NCI-H524 treated with DMSO at 0.1 percent for 48 hours (cell line): ENCODE measurements around the gene P2RX6.
"Not testable (repeated sequence)": the region's sequence is repeated elsewhere in the genome, so short reads cannot be mapped to it uniquely, and the experiment has no call there.

Experiments used
- DNase-seq: peaks from one replicate; lab custom pipeline; 2025; lab: John Stamatoyannopoulos, UW

The P2RX6 gene

DNA sequence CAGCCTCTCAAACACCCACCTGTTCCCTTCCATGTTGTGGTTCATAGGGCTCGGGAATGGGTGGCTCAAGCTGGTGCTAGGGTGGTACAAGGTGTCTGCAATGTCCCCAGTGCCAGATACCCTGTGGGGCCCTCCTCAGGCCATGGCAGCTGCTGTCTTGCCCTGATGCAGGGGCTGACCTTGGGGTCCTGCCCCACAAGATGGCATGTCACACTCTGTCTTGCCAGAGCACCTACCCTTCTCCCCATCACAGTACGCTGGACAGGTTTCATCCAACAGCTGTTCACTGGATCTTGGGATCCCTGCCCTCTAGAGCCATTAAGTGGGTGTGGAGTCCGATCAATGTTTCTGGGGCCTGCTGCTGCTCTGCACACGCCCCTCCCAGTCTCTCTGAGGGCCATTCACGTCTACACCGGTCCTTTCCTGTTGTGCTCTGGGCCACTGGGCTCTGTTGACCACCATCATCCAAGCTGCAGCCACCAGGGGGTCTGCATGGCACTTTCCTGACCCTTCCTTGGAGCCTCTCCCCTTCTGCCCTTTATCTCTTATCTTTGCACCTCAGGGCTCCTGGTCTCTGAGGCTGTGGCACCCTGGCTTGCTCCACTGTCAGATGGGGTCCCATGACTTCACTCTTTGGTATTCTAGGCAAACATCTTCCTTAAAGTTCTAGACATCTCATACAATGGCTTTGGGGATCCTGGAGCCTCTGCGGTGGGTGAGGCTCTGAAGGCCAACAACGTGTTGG lies 37.9 kb downstream of the P2RX6 start:
- DNase-seq = no peak

DNA sequence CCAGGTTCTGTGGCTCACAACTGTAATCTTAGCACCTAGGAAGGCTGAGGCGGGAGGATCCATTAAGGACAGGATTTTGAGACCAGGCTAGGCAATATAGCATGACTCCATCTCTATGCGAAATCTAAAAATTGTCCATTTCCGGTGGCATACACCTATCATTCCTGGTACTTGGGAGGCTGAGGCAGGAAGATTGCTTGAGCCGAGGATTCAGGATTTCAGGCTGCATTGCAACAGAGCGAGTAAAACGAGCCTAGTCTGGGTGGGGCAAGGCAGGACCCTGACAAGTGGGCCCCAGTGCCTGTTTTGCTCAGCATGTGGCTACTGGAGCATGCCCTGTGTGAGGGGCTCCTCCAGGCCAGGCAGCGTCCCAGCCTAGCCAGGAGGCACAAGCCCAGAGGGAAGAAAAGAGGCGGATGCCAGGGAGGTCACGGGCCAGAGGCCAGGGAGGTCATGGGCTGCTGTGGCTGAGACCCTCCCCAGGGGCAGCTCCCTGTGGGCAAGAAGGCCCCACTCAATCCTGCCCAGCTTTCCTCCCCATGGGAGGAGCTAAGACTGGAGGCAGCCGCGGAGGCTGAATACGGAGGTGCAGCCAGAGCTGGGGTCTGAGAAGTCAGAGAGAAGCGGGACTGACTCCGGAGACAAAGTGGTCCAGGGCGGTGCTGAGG lies 39.2 kb downstream of the P2RX6 start:
- no peak for DNase-seq

DNA sequence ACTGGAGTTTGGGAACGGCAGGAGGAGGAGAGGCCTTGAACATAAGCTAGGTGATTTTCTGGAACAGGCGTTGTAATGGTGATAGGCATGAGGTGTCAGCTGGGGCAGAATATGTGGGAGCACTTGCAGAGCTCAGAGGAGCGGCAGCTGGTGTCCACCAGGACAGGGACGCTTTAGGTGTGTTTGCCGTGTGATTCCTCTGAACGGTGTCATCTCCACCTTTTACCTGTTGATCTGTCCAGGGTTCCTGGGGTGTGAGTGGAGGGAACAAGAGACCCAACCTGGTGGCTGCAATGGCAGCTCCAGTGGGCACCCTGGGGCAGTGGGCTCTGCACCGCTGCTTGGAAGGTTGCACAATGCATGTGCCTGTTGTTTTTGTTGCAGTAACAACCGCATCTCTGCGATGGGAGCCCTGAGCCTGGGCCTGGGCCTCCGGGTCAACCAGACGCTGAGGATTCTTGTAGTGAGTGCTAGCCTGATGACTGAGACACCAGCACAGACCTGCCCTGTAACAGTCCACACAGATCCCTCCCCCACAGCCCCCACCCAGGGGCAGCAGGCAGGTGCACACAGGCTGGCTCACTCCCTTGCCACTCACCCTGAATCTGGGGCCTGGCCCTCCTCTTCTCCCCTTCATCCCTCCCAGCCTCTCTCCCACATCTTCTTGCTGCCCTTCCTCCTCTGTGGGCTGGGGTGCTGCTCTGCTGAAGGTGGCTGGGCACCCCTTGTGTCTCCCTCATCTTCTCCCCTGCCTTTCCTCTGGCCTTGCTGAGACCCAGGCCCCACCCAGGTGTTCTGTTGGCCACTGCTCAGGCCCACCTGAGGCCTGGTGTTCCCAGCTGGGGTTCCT lies 40.0 kb downstream of the P2RX6 start:
- DNase-seq = no peak

DNA sequence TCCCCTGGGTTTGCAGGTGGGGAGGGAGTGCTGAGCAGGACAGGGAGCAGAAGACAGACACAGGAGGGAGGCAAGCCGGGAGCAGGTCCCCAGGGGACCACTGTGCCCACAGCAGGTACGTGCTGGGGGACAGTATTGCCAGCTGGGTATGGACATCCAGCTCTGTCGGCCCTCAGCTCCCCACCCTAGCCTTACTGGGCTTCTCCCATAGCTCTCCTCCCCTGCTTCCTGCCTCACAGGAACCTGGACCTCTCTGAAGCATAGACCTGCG lies 40.5 kb downstream of the P2RX6 start:
- DNase-seq = no peak

DNA sequence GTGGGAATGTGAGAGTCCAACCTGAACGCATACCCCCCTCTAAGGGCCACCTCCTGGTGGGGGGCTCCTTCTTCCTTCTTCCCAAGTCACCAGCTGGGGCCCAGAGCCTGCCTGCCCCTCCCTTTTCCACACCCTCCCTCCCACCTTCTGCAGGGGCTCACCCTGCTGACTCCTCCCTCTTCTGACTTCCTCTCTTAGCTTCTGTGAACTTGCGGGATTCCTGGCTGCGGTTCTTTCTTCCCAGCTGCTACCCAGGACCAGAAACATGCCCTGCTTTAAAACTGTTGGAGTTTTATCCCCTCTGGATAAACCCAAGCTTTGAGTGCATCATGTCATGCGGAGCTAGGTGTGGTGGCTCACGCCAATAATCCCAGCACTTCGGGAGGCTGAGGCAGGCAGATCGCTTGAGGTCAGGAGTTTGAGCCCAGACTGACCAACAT lies 40.9 kb downstream of the P2RX6 start:
- DNase-seq = no peak

DNA sequence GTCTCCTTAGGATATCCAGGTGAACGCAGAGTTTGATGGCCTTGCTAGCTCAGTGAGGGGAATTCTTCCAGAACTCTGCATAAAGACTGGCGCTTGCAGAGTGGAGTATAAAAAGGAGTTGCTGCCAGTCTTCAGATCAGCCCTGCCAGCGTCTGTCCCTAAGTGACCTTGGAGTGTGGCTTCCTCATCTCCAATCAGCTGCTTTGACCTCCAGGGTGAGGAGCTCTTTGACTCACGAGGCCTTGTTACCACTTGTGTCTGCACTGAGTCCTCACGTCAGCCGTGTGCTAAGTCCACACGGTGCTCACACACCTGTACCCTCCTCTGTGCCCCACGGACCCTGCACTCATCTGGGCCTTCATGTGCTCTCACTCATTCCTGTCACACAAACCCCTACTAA lies 45.4 kb downstream of the P2RX6 start:
- DNase-seq = not testable (repeated sequence)

DNA sequence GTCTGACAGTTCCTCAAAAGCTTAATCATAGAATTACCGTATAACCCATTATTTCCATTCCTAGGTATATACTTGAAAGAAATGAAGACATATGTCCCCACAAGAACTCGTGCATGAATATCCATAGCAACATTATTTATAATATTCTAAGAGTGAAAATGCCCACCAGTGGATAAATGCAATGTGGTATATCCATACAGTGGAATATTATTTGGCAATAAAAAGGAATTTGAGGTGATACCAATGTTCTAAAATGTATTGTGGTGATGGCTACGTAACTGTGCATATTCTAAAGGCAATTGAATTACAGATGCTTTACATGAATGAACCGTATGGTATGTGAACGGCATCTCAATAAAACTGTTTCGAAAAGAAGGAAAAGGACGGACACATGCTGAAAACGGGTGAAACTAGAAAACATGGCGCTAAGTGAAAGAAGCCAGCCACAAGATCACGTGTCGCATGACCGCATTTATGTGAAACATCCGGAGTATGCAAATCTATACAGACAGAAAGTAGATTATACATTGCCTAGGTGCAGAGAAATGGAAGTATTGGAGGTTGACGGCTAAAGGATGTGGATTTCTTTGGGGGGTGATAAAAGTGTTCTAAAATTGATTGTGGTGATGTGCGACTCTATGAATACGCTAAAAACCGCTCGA lies 46.8 kb downstream of the P2RX6 start:
- DNase-seq = not testable (repeated sequence)

DNA sequence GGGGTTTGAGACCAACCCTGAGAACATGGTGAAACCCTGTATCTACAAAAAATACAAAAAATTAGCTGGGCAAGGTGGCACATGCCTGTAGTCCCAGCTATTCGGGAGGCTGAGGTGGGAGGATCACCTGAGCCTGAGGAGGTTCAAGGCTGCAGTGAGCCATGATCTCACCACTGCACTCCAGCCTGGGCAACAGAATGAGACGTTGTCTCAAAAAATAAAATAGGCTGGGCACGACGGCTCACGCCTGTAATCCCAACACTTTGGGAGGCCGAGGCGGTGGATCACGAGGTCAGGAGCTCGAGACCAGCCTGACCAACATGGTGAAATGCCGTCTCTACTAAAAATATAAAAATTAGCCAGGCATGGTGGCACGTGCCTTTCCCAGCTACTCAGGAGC lies 49.5 kb downstream of the P2RX6 start:
- DNase-seq = not testable (repeated sequence)

DNA sequence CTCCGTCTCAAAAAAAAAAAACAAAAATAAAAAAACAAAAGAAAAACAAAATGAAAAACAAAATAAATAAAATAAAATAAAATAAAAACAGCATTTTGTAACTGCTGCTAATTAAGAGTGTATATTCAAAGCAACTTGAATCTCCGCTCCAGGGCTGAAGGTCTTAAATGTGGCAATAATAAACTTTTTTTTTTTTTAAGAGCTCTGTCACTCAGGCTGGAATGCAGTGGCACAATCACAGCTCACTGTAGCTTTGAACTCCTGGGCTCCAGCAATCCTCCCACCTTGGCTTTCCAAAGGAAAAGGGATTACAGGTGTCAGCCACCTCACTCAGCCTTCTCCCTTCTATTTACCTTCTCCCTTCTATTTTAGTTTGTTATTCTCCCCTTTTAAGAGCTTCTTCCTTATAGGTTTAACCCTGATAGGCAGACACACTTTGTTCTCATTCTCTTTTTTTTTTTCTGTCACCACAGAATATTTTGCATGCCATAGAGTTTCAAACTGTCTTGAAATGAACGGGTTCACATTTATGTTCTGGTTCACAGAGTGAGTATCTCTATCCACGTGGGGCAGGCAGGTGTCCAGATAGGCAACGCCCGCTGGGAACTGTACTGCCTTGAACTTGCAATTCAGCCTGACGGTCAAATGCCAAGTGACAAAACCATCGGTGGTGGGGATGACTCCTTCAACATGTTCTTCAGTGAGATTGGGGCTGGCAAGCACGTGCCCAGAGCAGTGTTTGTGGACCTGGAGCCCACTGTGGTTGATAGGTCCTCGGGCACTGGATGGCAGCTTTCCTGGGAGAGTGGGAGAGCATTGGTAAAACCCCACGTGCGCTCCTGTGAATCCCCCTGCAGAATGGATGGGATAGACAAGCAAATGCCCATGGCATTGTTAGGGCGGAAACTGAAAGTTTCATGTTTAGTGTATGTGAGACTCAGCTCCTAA lies 50.2 kb downstream of the P2RX6 start:
- DNase-seq = no peak

DNA sequence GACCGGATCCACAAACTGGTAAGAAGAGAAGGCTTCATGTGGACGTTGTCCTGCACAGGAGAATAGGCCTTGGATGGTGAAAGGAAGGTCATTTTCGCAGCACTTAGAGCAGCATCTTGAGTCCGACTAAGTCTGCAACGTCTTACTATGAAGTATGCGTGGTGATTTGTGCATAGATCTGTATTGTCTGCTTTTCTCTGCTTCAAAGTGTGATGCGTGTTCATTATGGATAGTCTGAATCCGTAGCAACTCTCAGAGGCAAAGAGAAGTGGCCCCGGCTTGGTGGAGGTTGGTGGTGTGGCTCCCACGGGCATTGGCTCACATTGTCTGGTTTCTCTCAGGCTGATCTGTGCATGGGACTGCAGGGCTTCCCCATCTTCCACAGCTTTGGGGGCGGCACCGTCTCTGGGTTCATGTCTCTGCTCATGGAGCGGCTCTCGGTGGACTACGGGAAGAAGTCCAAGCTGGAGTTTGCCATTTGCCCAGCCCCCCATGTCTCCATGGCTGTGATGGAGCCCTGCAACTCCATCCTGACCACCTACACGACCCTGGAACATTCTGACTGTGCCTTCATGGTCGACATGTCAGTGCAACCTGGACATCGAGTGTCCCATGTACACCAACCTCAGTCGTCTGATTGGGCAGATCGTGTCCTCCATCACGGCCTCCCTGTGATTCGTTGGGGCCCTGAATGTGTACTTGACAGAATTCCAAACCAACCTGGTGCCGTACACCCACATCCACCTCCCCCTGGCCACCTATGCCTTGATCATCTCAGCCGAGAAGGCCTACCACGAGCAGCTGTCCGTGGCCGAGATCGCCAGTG lies 52.3 kb downstream of the P2RX6 start:
- DNase-seq = no peak

DNA sequence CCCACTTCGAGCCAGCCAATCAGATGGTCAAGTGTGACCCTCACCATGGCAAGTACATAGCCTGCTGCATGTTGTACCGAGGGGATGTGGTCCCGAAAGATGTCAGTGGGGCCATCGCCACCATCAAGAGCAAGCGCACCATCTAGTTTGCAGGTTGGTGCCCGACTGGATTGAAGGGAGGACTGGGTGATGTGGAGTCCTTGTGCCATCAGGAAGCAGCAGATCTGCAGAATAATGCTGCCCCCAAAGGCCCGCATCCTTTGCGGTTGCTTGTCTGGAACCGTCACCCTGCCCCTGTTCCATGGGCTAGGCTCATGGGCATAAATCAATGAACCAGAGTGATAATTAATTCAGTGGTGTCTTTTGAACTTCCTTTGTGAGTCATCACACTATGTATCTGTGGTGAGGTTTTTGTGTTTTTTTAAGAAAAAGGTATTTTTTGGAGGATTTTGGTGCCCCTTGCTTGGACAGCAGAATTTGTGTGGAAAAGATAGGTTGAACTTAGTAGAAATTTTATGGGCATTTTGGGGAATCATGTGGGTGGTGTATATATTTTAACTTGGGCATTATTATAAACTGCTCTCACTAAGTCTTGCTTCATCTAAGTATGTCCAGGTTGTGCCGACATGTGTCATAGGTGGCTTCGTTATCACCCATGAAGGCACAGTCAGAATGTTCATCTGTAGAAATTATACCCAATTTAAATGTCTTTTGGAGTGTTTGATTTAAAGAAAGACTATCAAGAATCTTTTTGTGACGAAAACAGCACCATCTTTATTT lies 53.1 kb downstream of the P2RX6 start:
- DNase-seq = no peak

DNA sequence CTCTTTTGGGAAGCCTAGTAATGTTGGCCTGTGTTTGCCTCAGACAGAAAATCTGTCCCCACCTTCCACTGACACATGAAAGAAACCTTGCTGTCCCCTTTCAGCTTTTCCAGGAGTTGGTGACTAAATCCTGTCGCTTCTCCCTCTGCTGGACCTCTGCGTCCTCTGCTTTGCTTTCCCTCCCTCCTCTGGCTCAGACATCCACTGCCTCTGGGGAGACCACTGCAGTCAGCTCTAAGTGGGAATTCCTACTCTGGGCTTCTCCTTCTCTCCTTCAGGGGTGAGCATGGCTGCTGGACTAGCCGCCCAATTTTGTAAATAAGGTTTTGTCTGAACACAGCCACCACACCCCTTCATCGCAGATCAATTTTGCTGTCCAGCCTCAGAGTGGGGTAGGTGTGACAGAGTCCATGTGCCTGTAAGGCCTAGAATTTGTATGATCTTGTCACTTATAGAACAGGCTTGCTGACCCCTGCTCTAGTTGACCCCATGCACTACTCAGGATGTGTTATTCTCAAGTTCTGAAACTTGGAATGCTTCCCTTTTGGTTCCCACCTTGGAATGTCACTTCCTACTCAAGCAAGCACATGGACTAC lies 53.8 kb downstream of the P2RX6 start:
- no peak for DNase-seq

DNA sequence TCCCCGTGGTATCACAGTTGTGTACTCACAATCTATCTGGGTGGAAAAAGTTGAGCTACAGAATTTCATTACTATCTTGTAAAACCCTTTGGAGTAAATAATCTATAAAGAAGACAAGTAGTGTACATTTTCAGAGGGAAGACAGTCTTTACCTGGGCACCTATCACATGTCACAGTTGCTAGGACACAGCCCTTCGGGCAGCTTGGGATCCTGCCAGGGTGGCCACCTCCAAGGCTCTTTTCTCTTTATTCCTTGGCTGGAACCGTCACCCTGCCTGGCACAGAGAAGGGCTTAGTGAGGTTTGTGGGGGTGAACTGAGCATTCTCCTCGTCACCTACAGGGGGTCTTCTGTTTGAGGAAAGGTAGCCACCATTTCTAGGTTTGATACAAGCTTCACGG lies 54.4 kb downstream of the P2RX6 start:
- DNase-seq = no peak

DNA sequence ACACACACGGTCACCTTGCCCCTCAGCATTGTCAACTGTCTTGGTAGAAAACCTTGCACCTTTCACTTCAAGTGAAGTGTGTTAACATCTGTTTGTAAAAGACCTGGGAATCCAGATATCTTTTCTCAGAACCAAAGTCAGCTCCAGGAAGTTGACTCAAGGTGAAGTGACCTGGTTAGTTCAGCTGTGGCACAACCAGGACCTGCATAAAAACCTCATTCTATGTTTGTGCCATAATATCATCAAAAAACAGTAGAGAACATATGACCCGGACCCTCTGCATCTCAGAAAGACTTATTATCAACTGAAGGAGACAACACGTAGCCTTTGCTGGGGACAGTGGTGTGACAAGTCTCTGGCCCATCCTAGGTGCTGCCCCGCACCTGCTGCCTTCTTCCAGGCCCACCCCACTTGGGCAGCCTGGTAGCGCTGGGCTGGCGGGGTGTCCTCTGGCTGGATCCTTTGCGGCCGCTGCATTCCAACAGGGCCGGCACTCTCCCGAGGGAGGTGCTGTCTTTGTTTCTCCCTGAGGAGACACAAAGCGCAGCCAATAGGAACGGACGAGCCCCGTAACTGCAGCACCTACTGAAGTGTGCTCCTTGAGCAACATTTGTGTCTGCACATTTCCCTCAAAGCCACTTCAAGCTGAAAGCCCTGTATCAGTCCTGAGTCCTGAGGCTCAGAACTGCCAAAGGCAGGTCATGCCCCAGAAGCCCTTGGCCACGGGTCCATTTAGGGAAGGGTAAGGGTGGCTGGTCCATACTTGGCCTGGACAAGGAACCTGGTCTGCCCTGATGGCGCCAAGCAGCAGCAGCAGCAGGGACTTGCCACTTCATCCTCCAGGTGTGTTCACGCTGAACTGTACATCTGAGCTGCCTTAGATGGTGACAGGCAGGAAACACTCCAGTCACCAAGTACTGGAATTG lies 56.0 kb downstream of the P2RX6 start:
- no peak for DNase-seq

DNA sequence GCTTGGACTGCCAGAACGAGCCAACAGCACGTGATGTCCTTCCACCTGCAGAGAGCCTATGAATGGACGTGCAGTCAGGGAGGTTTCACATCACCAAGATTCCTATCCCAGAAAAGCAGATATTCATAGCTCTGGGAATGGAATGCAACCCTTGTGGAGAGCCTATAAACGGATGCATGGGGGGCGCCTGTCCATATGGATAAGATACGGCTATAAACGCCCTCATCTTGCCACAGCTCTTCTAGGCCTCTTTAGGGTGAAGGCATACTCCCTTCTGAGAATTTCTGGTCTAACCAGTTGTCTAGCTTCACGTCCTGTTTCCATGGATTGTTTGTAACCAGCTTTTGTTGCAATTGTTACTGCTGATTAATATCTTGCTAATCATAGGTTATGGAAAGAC lies 56.8 kb downstream of the P2RX6 start:
- DNase-seq = not testable (repeated sequence)

DNA sequence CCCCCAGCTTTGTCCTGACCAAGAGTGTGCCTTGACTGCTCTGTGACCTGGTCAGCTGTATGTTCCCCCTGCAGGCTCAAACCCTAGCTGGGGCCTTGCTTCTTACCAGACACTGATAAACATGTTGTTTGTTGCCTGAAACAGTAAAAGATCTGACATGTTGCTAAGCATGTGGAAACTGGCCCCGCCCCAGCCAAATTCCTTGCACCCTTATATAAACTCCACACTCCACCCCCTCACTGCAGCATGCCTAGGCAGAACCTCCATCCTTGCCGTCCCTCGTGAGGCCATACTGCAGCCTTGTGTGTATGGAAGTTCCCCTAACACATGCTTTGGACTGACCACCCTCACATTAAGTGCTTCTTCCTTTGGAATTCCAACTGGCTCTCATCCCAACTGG lies 58.1 kb downstream of the P2RX6 start:
- no peak for DNase-seq

DNA sequence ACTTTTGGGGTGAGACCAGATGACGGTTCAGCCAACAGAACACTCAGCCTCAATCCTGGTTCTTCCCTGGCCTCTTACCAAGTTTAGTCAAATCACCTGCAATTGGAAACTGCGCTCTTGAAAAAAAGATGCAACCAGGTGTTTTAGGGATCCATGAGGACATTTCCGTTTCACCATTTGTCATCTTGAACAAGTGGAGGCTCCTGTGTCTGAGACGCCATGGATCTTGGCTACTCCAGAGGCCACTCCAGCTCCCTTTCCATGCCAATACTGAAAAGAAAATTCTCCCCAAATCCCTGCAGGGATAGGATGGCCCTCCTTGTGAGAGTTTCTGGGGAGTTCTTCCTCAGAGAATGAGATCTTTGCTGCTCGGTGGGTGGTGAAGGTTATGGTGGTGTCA lies 58.5 kb downstream of the P2RX6 start:
- DNase-seq = no peak

DNA sequence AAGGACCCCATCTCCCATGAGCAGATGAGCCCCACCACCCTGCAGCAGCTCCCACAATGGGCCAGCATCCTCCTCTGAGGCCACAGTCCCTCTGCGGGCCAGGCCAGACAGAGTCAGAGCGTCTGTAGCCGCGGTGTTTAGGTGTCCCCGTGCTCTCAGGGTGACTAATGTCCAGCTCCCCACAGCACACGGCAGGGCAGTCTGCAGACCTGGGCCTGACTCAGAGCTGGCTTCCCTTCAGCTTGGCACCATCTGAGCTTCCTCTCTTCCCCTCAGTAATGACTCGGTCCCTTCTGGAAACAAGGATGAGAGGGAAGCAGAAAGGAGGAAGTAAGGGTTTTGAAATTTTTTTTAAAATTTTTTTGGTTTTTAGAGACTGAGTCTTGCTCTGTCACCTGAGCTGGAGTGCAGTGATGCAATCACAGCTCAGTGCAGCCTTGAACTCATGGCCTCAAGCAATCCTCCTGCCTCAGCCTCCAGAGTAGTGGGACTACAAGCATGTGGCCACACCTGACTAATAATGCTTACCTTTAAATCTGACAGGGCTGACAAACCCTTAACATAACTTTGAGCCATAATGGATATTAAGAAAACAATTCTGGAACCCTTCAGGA lies 59.2 kb downstream of the P2RX6 start:
- no peak for DNase-seq
